Breast epithelium (tissue), 3 donors: ENCODE results near the gene RNF8.

Experiments used
- CTCF ChIP-seq, 3 donors: fragments of 450-650 bp; IDR thresholded peaks; one replicate each; pipeline ENCODE4 v1.5.1; 2016 to 2017; ENCODE audit warnings: antibody characterized with exemption in 3 of 3, mild to moderate bottlenecking in 3 of 3, moderate library complexity in 3 of 3
- POLR2A ChIP-seq: fragments of 450-650 bp; IDR thresholded peaks from one replicate; pipeline ENCODE4 v1.6.1; 2016; ENCODE audit warnings: antibody characterized with exemption, mild to moderate bottlenecking, moderate library complexity
- POLR2AphosphoS5 ChIP-seq, 3 donors: sonication (generic); formaldehyde crosslinking; IDR thresholded peaks; one replicate each; pipeline ENCODE4 v1.6.1; 2017; ENCODE audit warnings: antibody characterized with exemption in 3 of 3

- TF ChIP-seq CTCF (IDR thresholded peaks at IDR 0.05) (no peak), POLR2A (no peak), POLR2AphosphoS5 (IDR thresholded peaks at IDR 0.05) (no peak)
These were observed 39.7 kb downstream of the RNF8 start for GRCh38 chr6:37393381-37393929.
